ENCODE measurements around the gene MEGF6.

MEGF6 gene

DNA sequence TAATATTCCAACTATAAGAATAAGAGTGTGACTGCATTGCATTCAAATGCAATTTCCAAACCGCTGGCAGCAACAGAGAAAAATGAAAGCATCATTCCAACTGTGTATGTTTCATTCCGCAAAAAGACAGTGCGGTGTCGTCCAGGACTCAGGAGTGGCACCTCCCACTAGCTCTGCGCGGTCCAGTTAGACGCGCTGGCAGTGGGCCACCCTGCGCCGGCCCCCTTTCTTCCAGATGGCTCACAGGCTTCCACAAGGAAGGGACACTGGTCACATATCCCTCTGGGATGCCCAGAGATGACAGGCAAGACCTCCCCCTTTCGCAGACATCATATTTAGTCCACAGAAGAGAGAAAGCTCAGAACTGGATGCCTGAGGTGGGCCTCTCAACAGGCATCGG, 26.7 kb upstream of the MEGF6 start:
- Mint-ChIP-seq H3K9me3 (no peaks in the 10 kb centered on the region), H3K27ac (no peak overlapping the region), H3K27me3 (no peaks in the 10 kb centered on the region), H3K4me1 (peaks cover 2% of the 10 kb centered on the region), H3K36me3 (peaks cover 29% of the 10 kb centered on the region), H3K4me3 (no peak overlapping the region)
- ATAC-seq (ENCODE audit: low read depth): no peak
- DNase-seq (ENCODE audit: low spot score in 2 of 2): no peak

DNA sequence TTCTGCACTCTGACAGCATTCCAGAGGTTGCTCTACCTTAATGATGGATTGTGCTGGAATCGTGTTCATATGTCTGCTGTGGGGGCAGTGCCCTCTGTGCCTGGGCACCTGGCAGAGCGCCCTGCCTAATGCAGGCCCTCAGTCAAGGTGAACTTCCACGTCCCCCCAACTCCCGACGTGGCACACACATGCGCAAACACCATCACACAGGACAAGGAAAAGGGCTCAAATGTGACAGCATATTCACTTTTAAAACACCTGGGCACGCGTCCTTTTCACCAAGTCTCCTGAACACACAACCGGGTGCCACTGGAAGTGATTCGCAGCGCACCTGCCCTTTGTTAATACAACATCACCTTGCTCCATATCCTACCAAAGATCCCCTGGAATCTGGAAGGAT, 25.2 kb upstream of the MEGF6 start:
- no peak for ATAC-seq (ENCODE audit: low read depth)
- DNase-seq (ENCODE audit: low spot score in 2 of 2): no peak
- H3K9me3 Mint-ChIP-seq: no peaks in the 10 kb centered on the region

DNA sequence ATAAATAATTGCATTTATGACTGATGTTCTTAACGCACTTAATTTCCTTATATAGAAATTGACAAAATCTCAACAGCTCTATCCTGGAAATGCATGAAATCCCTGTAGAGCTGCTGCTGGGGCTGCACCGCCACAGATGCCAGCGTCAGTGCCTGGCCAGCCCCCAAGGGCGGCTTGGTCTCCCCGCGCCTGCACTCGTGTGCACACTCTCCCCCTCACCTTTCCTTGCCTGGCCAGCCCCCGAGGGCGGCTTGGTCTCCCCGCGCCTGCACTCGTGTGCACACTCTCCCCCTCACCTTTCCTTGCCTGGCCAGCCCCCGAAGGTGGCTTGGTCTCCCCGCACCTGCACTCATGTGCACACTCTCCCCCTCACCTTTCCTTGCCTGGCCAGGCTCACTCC, 24.8 kb upstream of the MEGF6 start:
- ATAC-seq (ENCODE audit: low read depth) (no peak), DNase-seq (ENCODE audit: low spot score in 2 of 2) (no peak)
- H3K27me3 Mint-ChIP-seq: no peaks in the 10 kb centered on the region
- no peaks in the 10 kb centered on the region for H3K9me3 Mint-ChIP-seq
- no peak overlapping the region for H3K4me3 Mint-ChIP-seq
- no peaks in the 10 kb centered on the region for H3K4me1 Mint-ChIP-seq
- H3K36me3 Mint-ChIP-seq: peaks cover 18% of the 10 kb centered on the region
- no peak overlapping the region for H3K27ac Mint-ChIP-seq

More for the DNA sequence above, 25.2 kb upstream of the MEGF6 start:
- Mint-ChIP-seq H3K27me3 (no peaks in the 10 kb centered on the region), H3K27ac (no peak overlapping the region), H3K4me1 (no peaks in the 10 kb centered on the region), H3K4me3 (no peak overlapping the region), H3K36me3 (peaks cover 18% of the 10 kb centered on the region)

DNA sequence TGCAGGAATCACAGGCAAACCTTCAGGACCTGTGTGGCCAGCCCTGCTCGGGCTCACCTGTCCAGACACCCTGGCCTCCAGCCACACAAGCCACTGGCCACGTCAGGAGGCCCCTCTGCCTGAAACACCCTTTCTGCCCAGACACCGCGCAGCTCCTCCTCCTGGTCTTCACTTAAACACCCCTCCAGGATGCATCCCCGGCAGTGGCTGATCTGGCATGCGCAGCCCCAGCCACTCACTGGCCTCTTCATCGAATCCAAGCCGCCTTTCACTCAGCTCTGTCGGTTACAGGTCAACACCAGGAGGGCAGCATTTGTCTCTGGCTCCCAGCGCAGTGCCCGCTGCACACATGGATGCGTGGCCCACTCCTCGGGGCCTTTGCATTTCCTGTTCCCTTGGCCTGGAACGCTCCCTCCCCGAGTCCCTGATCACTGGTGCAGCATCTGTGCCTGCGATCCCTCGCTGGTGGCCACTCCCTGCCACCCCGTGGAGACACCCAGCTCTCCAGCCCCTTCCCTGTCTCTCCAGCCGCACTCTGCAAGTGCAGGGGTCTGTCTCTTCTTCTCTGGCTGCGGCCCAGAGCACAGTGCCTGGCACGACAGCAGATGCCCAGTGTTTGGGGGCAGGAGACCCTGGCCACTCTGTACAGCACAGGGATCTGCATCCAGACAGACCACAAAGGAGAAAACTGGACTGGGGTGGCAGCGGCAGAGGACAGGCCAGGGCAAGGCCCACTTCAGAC, 22.9 kb upstream of the MEGF6 start:
- no peaks in the 10 kb centered on the region for H3K27me3 Mint-ChIP-seq
- peaks cover 6% of the 10 kb centered on the region for H3K4me1 Mint-ChIP-seq
- ATAC-seq (ENCODE audit: low read depth) (no peak), DNase-seq (ENCODE audit: low spot score in 2 of 2) (no peak)
- peaks cover 18% of the 10 kb centered on the region for H3K36me3 Mint-ChIP-seq
- no peaks in the 10 kb centered on the region for H3K9me3 Mint-ChIP-seq
- H3K4me3 Mint-ChIP-seq: no peak overlapping the region
- H3K27ac Mint-ChIP-seq: no peak overlapping the region

DNA sequence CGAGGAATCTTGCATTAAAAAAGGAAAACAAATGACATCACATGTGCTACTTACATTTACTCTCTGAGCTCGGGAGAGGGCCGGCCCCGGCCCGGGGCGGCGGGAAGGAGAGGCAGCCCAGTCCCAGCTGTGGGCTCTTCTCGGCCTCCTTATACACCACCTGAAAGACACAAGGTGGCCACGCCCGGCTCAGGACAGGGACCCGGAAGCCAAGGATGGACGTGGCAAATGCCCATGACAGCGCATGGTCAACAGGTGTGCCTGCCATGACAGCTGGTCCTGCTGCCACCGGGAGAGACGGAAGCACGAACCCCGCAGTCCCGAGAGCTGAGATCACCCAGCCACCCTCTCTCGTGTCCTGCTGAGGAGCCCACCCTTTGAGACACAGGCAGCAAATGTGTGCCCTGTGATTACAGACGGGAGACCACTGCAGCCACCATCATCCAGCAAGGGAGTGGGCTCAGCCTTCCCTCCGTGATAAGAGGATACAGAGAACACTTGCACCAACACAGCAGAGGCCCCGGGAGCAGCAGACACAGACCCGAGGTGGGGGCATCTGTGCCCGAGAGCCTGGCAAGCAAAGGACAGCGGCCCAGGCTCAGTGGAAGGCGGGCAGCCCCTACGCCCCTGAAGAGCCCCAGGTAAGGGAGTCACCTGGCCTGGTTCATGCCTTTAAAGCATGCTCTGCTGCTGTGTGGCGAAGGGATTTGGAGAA, 22.2 kb upstream of the MEGF6 start:
- no peak overlapping the region for H3K4me3 Mint-ChIP-seq
- peaks cover 6% of the 10 kb centered on the region for H3K4me1 Mint-ChIP-seq
- ATAC-seq (ENCODE audit: low read depth) (no peak), DNase-seq (ENCODE audit: low spot score in 2 of 2) (no peak)
- no peaks in the 10 kb centered on the region for H3K9me3 Mint-ChIP-seq
- peaks cover 18% of the 10 kb centered on the region for H3K36me3 Mint-ChIP-seq
- no peaks in the 10 kb centered on the region for H3K27me3 Mint-ChIP-seq
- H3K27ac Mint-ChIP-seq: no peak overlapping the region

DNA sequence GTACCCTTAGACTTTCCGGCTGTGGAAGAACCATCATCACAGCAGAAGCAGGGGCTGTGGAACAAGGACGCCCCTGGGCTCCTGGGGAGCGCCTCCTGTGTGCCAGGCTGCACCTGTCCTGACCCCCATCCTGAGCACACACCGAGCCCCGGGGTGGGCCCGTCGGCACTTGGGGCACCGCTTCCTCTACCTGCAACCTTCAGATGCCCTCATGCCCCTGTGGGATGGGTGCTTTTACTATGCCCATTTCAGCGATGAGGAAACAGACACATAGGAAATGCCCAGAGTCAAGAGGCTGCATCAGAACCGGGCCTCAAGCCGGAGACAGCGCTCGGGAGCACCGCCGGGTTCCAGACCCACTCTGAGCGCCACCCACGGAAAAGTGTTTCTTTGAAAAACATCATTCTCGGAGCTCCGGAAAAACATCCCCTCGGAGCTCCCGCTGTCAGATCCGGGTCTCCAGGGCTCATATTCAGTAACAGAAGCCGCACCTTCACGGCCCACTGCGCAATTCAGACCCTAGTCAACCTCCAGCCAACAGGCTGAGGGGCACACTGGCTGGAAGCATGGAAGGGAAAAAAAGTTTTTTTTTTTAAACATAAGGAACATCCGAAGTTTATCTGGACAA, 21.5 kb upstream of the MEGF6 start:
- no peak overlapping the region for H3K27ac Mint-ChIP-seq
- no peak for ATAC-seq (ENCODE audit: low read depth)
- no peaks in the 10 kb centered on the region for H3K9me3 Mint-ChIP-seq
- H3K4me1 Mint-ChIP-seq: peaks cover 6% of the 10 kb centered on the region
- H3K36me3 Mint-ChIP-seq: peaks cover 18% of the 10 kb centered on the region
- no peak for DNase-seq (ENCODE audit: low spot score in 2 of 2)
- no peaks in the 10 kb centered on the region for H3K27me3 Mint-ChIP-seq
- no peak overlapping the region for H3K4me3 Mint-ChIP-seq

DNA sequence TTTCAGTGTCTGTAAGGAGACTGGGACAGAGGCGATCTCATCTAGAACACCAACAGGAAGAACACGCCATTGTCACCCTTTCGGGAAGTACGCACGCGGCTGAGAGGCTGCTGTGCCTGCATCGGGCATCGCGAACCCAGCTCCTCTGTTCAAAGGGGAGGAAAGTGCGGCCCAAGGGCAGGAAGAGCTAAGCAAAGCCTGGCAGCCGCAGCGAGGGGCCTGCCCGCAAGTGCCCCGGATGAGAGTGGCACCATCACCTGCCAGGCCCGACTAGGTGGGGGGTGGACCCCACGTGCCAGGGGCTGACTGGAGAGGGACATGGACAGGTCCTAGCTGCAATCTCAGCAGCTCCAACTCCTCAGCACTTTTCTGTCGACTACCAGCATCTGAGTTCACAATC, 21.0 kb upstream of the MEGF6 start:
- H3K4me1 Mint-ChIP-seq: peaks cover 6% of the 10 kb centered on the region
- H3K27me3 Mint-ChIP-seq: no peaks in the 10 kb centered on the region
- H3K36me3 Mint-ChIP-seq: peaks cover 18% of the 10 kb centered on the region
- no peak overlapping the region for H3K27ac Mint-ChIP-seq
- no peaks in the 10 kb centered on the region for H3K9me3 Mint-ChIP-seq
- DNase-seq (ENCODE audit: low spot score in 2 of 2) (no peak), ATAC-seq (ENCODE audit: low read depth) (no peak)
- H3K4me3 Mint-ChIP-seq: no peak overlapping the region

DNA sequence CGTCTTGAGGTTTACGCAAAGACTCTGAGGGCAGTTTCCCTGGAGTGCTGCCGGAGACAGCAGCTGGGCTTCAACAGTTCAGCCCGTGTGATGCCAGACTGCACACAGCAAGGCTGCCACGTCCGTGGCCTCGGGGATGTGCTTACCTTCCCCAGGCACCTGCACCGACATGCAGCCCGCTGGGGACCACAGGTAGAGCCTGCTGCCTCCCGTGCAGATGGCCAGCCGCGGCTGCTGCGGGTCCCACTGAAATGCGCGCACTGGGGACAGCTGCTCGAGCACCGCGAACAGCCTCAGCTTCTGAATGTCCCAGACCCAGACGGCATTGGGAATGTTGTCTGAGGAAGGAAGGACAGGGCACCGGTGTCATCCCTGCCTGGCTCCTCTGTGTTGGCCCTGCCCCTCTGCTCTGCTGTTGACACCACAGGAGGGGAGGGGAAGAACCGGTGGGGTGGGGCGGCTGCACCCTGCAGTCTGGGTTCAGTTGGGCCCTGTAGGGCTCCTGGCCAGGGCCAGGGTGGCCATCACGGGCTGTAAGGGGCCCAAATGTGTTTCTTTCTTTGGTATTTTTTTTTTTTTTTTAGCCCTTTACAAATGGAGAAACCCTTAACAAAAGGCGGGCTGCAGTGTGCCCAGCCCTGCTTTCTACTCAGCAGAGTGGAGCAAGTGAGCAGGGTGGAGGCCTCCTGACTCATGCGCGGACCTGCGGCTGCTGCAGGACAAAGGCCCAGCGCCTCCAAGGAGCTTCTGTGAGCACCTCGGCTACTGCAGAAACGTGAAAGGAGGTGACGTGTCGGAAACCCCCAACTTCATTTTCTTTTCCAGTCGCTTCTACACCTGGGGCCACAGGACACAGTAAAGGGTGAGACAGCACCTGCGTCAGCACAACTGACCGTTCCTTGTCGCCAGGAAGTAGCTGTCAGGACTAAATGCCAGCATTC, 20.3 kb upstream of the MEGF6 start:
- H3K9me3 Mint-ChIP-seq: no peaks in the 10 kb centered on the region
- H3K27me3 Mint-ChIP-seq: no peaks in the 10 kb centered on the region
- no peak overlapping the region for H3K27ac Mint-ChIP-seq
- H3K4me1 Mint-ChIP-seq: peaks cover 6% of the 10 kb centered on the region
- no peak overlapping the region for H3K4me3 Mint-ChIP-seq
- ATAC-seq (ENCODE audit: low read depth) (no peak), DNase-seq (ENCODE audit: low spot score in 2 of 2) (no peak)
- peaks cover 12% of the 10 kb centered on the region for H3K36me3 Mint-ChIP-seq

DNA sequence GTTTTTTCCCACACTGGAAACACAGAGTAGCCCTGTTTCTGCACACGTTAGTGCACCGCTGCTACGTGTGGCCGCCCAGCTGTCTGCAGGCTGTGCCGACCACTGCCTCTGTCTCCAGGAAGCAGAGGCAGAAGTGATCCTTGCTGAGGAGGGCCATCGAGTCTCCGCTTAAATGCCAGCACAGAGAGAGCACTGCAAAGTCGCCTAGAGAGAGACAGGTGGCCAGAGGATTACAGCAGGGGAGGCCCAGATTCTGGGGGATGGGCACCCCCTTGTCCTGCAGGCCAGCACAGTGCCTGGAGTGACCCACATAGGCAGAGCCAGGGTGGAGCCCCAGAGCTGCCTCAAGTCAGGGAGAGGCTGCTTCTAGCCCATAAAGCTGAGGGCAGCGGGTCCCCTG, 19.6 kb upstream of the MEGF6 start:
- Mint-ChIP-seq H3K9me3 (no peaks in the 10 kb centered on the region), H3K4me3 (no peak overlapping the region), H3K36me3 (peaks cover 8% of the 10 kb centered on the region), H3K4me1 (peaks cover 7% of the 10 kb centered on the region), H3K27ac (no peak overlapping the region), H3K27me3 (no peaks in the 10 kb centered on the region)
- ATAC-seq (ENCODE audit: low read depth) (no peak), DNase-seq (ENCODE audit: low spot score in 2 of 2) (no peak)

DNA sequence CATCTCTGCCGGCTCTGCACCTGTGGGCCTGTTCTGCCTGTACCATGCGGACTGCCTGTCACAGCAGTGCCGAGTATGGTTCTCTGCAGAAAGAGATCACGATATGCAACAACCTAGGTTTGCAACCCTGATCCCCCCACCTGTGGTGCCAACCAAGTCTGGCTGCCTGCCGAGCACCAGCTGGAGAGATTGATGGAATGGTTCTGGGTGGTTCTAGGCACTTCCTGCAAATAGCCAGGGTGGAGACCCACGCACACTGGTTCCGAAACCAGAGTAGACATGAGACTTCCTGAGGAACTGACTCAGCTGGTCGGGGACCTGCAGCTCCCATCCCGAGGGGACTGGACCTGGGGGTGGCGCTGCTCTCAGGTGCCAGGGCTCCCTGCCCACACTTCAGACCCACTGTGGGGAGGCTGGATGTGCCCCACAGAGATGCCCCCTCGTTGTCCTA, 18.9 kb upstream of the MEGF6 start:
- peak overlapping the region; percentile 73 for H3K27ac Mint-ChIP-seq
- ATAC-seq (ENCODE audit: low read depth): peak; percentile 27
- H3K27me3 Mint-ChIP-seq: no peaks in the 10 kb centered on the region
- no peaks in the 10 kb centered on the region for H3K9me3 Mint-ChIP-seq
- no peak for DNase-seq (ENCODE audit: low spot score in 2 of 2)
- peaks cover 4% of the 10 kb centered on the region for H3K36me3 Mint-ChIP-seq
- no peak overlapping the region for H3K4me3 Mint-ChIP-seq
- H3K4me1 Mint-ChIP-seq: peaks cover 10% of the 10 kb centered on the region

DNA sequence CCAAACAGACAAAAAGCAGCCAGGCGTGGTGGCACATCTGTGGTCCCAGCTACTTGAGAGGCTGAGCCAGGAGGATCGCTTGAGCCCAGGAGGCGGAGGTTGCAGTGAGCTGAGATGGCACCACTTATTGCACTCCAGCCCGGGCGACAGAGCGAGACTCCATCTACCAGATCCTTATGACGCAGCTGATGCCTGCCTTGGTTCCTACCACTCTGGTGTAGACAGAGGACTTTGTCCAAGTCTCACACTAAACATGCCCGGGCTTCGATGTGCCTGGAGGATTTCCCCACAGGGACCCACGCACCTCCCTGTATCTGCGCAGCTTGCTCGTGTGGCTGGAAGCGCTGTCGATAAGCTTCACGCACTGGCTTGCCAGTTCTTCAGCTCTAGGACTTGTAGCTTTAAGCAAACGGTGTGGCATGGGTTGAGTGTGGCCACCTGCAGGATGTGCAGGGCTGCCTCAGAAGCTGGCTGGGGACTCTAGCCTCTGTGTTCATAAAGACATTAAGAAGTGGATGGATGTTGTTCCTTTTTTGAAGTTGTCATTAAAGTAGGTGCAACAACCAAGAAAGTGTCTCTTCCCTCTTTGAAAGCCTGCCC, 18.4 kb upstream of the MEGF6 start:
- no peak for ATAC-seq (ENCODE audit: low read depth)
- DNase-seq (ENCODE audit: low spot score in 2 of 2): no peak
- Mint-ChIP-seq H3K4me3 (no peak overlapping the region), H3K4me1 (peaks cover 11% of the 10 kb centered on the region), H3K36me3 (peaks cover 3% of the 10 kb centered on the region), H3K9me3 (no peaks in the 10 kb centered on the region), H3K27ac (peak overlapping the region; percentile 73), H3K27me3 (no peaks in the 10 kb centered on the region)

DNA sequence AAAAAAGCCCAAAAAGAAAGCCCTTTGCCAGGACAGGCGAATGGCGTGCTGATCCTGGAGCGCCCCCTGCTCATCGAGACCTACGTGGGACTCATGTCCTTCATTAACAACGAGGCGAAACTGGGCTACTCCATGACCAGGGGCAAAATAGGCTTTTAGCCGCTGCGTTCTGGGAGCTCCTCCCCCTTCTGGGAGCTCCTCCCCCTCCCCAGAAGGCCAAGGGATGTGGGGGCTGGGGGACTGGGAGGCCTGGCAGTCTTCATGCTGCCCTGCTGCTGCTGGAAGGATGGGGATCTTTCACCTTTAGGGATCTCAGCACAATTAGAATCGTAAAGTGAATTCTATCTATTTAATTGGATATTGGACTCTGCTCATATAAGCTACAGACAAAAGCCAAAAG, 17.1 kb upstream of the MEGF6 start:
- Mint-ChIP-seq H3K27ac (no peak overlapping the region), H3K27me3 (no peaks in the 10 kb centered on the region), H3K9me3 (no peaks in the 10 kb centered on the region), H3K4me3 (no peak overlapping the region), H3K36me3 (no peaks in the 10 kb centered on the region), H3K4me1 (peaks cover 23% of the 10 kb centered on the region)
- ATAC-seq (ENCODE audit: low read depth): no peak
- no peak for DNase-seq (ENCODE audit: low spot score in 2 of 2)

DNA sequence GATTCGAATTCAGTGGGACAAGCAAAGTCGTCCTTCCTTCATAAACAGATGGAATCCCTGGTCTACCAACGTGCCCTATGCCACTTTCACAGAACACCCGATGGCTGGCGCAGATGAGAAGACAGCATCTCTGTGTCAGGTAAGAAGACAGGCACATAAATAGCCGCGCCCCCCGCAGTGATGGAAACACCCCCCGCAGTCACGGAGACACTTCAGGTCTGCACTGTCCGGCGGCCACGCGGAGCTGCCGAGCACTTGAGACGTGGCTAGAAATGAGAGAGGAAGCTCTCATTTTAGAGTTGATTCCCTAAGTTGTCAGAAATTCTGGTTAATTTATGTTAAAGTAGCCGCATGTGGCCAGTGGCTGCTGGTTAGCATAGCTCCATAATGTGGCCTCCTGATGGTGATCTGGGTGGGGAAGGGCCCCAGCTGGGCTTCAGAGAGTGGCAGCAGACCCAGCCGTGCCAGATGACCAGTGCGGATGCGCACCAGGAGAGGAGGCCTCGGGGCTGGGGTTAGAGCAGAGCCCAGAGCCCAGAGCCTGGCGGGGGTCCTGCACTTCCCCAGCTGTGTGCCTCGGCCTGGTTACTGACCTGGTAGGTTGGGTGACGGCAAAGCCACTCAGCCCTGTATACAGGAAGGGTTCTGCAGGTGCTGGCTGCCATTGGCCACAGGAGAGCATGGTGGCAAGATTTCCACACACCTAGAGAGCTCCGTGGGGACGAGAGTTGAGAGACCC, 16.4 kb upstream of the MEGF6 start:
- DNase-seq (ENCODE audit: low spot score in 2 of 2) (no peak), ATAC-seq (ENCODE audit: low read depth) (no peak)
- peaks cover 31% of the 10 kb centered on the region for H3K4me1 Mint-ChIP-seq
- H3K27ac Mint-ChIP-seq: no peak overlapping the region
- H3K27me3 Mint-ChIP-seq: no peaks in the 10 kb centered on the region
- no peak overlapping the region for H3K4me3 Mint-ChIP-seq
- no peaks in the 10 kb centered on the region for H3K36me3 Mint-ChIP-seq
- H3K9me3 Mint-ChIP-seq: no peaks in the 10 kb centered on the region

All from memory B cell (primary cell).